Nephron (organoid): ENCODE measurements around the gene DENND1C.
"Not testable (repeated sequence)": the region's sequence is repeated elsewhere in the genome, so short reads cannot be mapped to it uniquely, and the experiment has no call there.

Source experiments
- H3K27ac Mint-ChIP-seq, 3 experiments: 2 replicates each; pipeline ENCODE4 v1.8.0; 2020; ENCODE audit warnings: mixed read lengths in 3 of 3, mild to moderate bottlenecking in 2 of 3, moderate library complexity in 1 of 3
- H3K27me3 Mint-ChIP-seq: 2 replicates; pipeline ENCODE4 v1.8.0; 2021; ENCODE audit warnings: low read depth, mild to moderate bottlenecking, moderate library complexity, mixed read lengths
- H3K36me3 Mint-ChIP-seq: 2 replicates; pipeline ENCODE4 v1.8.0; 2020; ENCODE audit warnings: low read depth, mixed read lengths
- H3K4me1 Mint-ChIP-seq: 2 replicates; pipeline ENCODE4 v1.8.0; 2020; ENCODE audit warnings: mixed read lengths
- H3K4me3 Mint-ChIP-seq, 3 experiments: 2 replicates each; pipeline ENCODE4 v1.8.0; 2020; ENCODE audit warnings: mild to moderate bottlenecking in 3 of 3, mixed read lengths in 3 of 3, moderate library complexity in 2 of 3
- H3K9me3 Mint-ChIP-seq: 2 replicates; pipeline ENCODE4 v1.8.0; 2020; ENCODE audit warnings: mixed read lengths
- CTCF ChIP-seq, 3 experiments: fragments of 200-600 bp; sonication (generic); IDR thresholded peaks; one replicate each; pipeline ENCODE4 v1.5.0; 2021; ENCODE audit warnings: antibody characterized with exemption in 3 of 3; ENCODE audit not compliant: unreplicated experiment in 3 of 3

Gene DENND1C

GRCh38 chr19:6440905-6441304 is 40.7 kb downstream of the DENND1C start:
- TF ChIP-seq CTCF (IDR thresholded peaks at IDR 0.05; ENCODE audit: unreplicated experiment in 3 of 3): no peak
- peaks cover 5% of the 10 kb centered on the region for H3K4me1 Mint-ChIP-seq
- peaks cover 5% of the 10 kb centered on the region for H3K9me3 Mint-ChIP-seq
- no peak overlapping the region for H3K4me3 Mint-ChIP-seq
- no peak overlapping the region for H3K27ac Mint-ChIP-seq
- no peaks in the 10 kb centered on the region for H3K27me3 Mint-ChIP-seq
- H3K36me3 Mint-ChIP-seq: peaks cover 27% of the 10 kb centered on the region

- Mint-ChIP-seq H3K4me3 (no peak overlapping the region), H3K36me3 (peaks cover 18% of the 10 kb centered on the region), H3K27me3 (no peaks in the 10 kb centered on the region), H3K9me3 (no peaks in the 10 kb centered on the region), H3K27ac (no peak overlapping the region), H3K4me1 (peaks cover 5% of the 10 kb centered on the region)
- TF ChIP-seq CTCF (IDR thresholded peaks at IDR 0.05; ENCODE audit: unreplicated experiment in 3 of 3): no peak
Measured at GRCh38 chr19:6439743-6440142, 41.8 kb downstream of the DENND1C start.

GRCh38 chr19:6433663-6434062 is 47.9 kb downstream of the DENND1C start, which contains the start of gene SLC25A41:
TSS of gene SLC25A41 (minus strand) at chr19:6433763. CDS start at chr19:6433693, 70 bp downstream.
- Mint-ChIP-seq H3K4me3 (no peak within 1 kb of the TSS), H3K27ac (no peak within 1 kb of the TSS), H3K9me3 (no peaks in the 10 kb centered on the region), H3K27me3 (peaks cover 13% of the 10 kb centered on the region), H3K4me1 (no peaks in the 10 kb centered on the region), H3K36me3 (peaks cover 3% of the 10 kb centered on the region)
- TF ChIP-seq CTCF (IDR thresholded peaks at IDR 0.05; ENCODE audit: unreplicated experiment in 3 of 3): no peak

GRCh38 chr19:6433165-6433564 is 48.4 kb downstream of the DENND1C start:
- Mint-ChIP-seq H3K4me1 (no peaks in the 10 kb centered on the region), H3K27ac (no peak overlapping the region), H3K4me3 (no peak overlapping the region), H3K27me3 (peaks cover 13% of the 10 kb centered on the region), H3K9me3 (no peaks in the 10 kb centered on the region), H3K36me3 (peaks cover 3% of the 10 kb centered on the region)
- no peak for TF ChIP-seq CTCF (IDR thresholded peaks at IDR 0.05; ENCODE audit: unreplicated experiment in 3 of 3)

GRCh38 chr19:6431891-6432290 is 49.7 kb downstream of the DENND1C start:
- no peak for TF ChIP-seq CTCF (IDR thresholded peaks at IDR 0.05; ENCODE audit: unreplicated experiment in 3 of 3)
- Mint-ChIP-seq H3K36me3 (peaks cover 3% of the 10 kb centered on the region), H3K27me3 (peaks cover 13% of the 10 kb centered on the region), H3K27ac (no peak overlapping the region), H3K4me1 (no peaks in the 10 kb centered on the region), H3K4me3 (no peak overlapping the region), H3K9me3 (no peaks in the 10 kb centered on the region)

- Mint-ChIP-seq H3K36me3 (no peaks in the 10 kb centered on the region), H3K27me3 (peaks cover 13% of the 10 kb centered on the region), H3K4me1 (no peaks in the 10 kb centered on the region), H3K9me3 (no peaks in the 10 kb centered on the region), H3K4me3 (no peak overlapping the region), H3K27ac (no peak overlapping the region)
- TF ChIP-seq CTCF (IDR thresholded peaks at IDR 0.05; ENCODE audit: unreplicated experiment in 3 of 3): no peak
Measured at GRCh38 chr19:6429419-6430221, 52.0 kb downstream of the DENND1C start.

DNA sequence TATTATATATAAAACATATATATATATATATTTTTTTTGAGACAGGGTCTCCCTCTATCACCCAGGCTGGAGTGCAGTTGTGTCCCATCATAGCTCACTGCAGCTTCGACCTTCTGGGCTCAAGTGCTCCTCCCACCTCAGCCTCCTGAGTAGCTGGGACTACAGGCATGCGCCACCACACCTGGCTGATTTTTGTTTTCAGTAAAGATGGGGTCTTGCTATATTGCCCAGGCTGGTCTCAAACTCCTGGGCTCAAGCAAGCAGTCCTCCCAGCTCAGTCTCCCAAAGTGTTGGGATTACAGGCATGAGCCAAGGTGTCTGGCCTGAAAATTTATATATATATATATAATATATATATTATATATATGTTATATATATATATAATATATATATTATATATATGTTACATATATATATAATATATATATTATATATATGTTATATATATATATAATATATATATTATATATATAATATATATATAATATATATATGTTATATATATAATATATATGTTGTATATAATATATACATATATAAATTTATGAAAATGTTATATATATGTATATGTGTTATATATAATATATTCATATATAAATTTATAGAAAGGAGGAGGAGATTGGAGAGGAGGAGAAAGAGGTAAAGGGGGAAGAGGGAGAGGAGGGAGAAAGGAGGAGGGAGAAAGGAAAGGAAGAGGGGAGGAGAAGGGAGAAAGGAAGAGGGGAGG is 52.7 kb downstream of the DENND1C start:
- H3K27me3 Mint-ChIP-seq: peaks cover 13% of the 10 kb centered on the region
- not testable (repeated sequence) for H3K36me3 Mint-ChIP-seq, H3K9me3 Mint-ChIP-seq, H3K4me1 Mint-ChIP-seq, H3K27ac Mint-ChIP-seq, H3K4me3 Mint-ChIP-seq
